ENCODE measurements around the gene IRX6.

DNA sequence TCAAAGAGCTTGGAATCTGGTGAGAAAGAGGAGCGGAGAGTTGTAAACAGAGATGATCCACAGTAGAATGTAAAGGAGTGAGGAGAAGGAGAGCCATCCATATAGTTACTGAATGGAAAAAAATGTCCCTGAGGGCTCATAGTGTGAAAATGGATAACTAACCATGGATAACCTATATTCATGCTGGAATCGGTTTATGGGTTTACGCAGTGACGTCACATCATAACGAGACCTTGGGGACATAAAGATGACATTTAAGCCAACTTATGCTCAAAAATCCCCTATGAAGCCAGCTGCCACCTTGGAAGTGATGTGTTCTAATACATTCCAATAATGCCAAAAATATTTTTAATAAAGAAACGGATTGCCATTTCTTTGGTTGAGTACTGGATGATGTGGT, 22.5 kb downstream of the IRX6 start:
- TF ChIP-seq POLR2A (IDR thresholded peaks at IDR 0.05) (no peak), CTCF (IDR thresholded peaks at IDR 0.05) (no peak)

Data from Peyer's patch (tissue), 4 donors.